ENCODE measurements around the gene NFIX. TPM values are rescaled to one million over a fixed set of nuclear protein-coding genes. Genes with fewer than 3 reads are reported as not detected.

NFIX gene
- total RNA-seq, 2 donors from 2014 or later = 117 to 133 TPM

DNA sequence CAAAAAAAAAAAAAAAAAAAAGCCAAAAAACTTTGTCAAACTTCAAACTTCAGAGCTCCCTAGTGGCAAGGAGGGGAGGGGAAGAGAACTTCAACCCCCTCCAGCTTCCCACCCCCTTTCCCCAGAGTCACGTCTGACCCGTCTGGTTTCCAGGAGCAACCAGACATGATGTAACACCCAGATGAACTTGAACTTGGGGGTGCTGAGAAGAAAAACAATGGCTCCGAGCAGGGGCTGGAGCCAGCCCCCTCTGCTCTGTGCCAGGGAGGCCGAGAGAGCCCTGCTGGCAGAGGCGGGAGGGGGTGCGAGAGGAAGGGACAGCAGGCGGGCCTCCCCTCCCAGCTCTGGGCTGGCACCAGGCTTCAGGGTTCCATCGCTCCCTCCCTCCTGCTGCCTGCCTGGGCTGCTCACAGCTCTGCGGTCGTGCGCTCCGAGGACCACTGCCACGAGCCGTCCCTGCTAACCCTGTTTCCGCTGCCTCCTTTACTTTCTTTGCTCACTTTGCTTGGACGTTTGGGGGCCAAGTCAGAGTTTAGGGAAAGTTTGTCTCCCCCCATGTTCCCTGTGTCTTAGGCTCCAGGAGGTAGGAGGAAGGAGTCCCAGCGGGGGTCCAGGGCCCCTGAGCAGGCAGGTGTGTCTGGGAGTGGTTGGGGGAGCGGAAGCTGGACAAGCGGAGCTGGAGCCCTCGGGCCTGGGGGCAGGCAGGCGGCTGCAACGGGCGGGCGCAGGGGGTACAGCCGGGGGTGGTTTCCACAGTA, 96.3 kb downstream of the NFIX start:
- ATAC-seq (peak; percentile 60 to 73), DNase-seq (peak; percentile 68)
- intact Hi-C loops (cut with DNase I) = loop anchor here in 1 of 2 donors (2.0 to 10.0 kb wide), 2 partner anchors 113 to 173 kb away; no protein-coding TSS in a partner anchor

DNA sequence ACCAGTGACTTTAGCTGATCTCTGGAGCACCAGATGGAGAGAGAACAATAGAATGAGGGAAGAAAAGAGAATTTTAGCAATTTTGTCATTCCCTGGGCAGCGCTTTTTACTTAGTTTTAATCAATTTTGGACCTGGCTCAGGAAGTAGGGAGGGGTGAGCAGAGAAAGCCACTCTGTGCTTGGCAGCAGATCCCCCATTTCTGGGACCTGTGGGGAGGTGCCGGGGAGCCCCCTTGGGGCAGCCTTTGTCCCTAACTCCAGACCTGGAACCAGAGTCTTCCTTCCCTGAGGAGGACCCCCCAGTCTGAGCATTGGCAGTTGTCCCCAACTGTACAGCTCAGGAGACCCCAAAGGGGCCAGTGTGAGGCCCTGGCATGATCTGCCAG, 96.9 kb downstream of the NFIX start:
- intact Hi-C loops (cut with DNase I) = loop anchor here in 1 of 2 donors (2.0 to 10.0 kb wide), 2 partner anchors 113 to 173 kb away; no protein-coding TSS in a partner anchor
- DNase-seq (no peak), ATAC-seq (no peak)

DNA sequence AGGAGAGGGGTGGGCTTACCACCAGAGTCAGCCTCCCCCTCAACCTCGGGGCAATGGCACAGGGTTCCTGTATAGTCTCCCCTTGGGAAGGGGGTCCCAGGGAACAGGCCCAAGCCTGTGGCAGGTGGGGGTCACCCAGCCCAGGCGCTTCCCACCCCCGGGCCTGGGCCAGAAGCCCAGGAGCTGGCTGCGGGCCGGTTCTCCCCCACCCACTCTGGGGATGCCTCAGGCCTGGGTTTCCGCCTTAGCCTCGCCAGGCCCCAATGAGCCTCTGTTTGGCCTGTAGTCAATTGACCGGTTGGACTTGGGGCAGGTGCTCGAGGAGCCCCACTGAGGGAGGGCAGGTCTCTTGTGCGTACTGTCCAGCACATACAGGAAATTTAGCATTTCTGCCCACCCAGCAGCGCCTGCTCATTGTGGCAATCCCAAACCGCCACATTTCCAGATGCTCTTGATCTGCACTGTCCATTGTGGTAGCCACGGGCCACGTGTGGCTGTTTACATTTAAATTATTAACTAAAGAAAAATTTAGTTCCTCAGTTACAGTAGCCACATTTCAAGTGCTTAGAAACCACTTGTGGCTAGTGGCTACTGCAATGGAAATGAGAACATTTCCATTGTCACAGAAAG, 97.4 kb downstream of the NFIX start:
- no peak for DNase-seq
- intact Hi-C loops (cut with DNase I) = loop anchor here in 1 of 2 donors (2.0 to 10.0 kb wide), 2 partner anchors 114 to 172 kb away; no protein-coding TSS in a partner anchor
- ATAC-seq = peak in 1 of 2 donors; percentile 0

DNA sequence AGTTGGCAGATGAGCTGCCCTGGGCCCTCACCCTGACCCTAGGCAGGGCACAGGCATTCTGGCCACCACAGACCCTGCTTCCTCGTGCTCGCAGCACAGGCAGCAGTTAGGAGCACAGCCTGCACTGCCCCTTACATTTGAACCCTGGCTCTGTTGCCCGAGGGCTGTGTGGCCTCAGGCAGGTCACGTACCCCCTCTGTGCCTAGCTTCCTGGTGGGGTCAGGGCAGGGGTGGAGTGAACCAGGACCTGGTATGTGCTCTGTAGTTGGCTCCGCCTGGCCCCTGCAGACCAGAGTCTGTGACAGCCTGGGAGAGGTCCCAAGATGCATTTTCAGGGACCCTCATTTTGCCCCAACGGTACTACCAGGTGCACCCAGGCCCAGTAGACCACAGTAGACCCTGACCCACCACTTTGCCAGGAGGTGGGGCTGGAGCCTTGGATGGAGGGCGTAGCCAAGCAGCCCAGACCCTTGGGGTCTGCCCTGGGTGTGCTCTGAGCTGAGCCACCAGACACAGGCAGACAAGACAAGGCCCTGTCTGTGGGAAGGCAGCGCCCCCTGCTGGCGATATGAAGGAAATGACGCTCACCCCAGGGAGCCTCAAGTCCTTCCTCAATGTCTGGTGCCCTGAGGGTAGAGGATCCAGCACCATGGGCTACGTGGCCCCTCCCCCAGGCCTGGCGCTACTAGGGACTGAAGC, 98.3 kb downstream of the NFIX start:
- ATAC-seq (peak; percentile 51 to 59), DNase-seq (peak; percentile 89)
- intact Hi-C loops (cut with DNase I) = loop anchor here (2.0 to 10.0 kb wide), 2 partner anchors 115 to 171 kb away; no protein-coding TSS in a partner anchor

DNA sequence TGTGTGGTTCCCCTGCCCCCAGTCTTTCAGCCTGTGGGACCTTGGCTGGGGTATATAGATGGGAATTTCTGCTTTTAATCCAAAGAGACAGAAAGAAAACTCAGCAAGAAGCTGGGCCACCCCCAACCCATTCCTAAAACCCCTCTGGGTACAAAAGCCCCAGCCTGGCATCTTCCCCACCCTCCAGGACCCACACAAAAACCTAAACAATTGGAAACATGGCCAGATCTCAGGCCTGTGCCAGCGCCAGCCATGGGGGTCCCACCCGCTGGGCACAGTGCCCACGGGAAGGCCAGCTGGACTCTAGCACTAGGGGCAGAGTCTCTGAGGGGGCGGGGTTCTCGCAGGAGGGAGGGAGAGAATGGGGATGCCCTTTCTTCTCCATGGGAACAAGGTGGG, 98.8 kb downstream of the NFIX start:
- ATAC-seq (no peak), DNase-seq (peak; percentile 35)
- intact Hi-C loops (cut with DNase I) = loop anchor here (2.0 to 10.0 kb wide), 2 partner anchors 115 to 171 kb away; no protein-coding TSS in a partner anchor

DNA sequence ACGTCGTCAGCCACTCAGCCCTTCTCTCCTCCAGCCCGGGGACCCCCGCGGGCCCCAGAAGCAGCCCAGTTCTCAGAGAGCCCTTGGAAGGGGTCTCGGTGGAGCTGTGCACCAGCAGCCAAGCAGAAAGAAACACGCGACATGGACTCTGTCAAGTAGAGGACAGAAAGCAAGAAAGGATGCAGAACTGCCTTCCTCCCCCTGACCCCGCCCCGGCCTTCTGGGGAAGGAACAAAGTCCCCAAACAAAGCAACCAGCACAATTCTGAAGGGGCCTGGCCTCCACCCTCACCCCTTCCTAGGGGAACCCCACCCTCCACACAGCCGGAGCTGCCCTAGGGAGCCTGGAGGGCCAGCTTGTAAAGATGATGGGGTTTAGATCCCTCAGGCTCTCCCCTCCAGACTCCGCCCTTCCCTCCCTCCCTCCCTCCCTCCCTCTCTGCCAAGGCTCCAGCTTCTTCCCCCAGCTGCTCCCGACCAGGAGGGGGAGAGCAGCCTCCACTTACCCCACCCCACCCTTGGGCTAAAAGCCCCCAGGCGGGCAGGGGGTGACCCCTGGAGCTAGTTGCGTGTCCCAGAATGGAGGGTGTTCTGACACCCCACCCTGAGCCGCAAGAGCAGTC, 99.6 kb downstream of the NFIX start:
- intact Hi-C loops (cut with DNase I) = loop anchor here (2.0 to 10.0 kb wide), 2 partner anchors 116 to 170 kb away; no protein-coding TSS in a partner anchor
- ATAC-seq (no peak), DNase-seq (peak; percentile 44)

DNA sequence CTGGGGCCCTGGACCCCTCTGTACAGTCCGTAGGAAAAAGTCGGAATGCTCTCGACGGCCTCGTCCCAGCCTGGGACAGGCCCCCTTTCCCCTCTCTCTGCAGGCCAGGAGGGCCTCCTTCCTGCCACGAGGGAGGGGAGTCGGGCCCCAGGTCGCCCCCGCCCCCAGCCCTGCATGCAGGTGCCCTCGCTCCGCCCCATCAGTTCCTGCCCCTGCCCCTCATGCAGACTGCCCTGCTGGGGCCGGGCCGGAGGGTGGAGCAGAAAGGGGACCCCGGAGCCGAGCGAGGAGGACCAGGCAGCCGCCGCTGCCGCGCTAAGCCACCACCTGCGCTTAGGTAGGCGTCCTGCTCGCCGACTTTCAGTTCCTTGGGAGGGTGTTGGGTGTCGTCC, 100.1 kb downstream of the NFIX start:
- ATAC-seq (no peak), DNase-seq (no peak)
- intact Hi-C loops (cut with DNase I) = loop anchor here (2.0 to 10.0 kb wide), 2 partner anchors 117 to 169 kb away; no protein-coding TSS in a partner anchor

DNA sequence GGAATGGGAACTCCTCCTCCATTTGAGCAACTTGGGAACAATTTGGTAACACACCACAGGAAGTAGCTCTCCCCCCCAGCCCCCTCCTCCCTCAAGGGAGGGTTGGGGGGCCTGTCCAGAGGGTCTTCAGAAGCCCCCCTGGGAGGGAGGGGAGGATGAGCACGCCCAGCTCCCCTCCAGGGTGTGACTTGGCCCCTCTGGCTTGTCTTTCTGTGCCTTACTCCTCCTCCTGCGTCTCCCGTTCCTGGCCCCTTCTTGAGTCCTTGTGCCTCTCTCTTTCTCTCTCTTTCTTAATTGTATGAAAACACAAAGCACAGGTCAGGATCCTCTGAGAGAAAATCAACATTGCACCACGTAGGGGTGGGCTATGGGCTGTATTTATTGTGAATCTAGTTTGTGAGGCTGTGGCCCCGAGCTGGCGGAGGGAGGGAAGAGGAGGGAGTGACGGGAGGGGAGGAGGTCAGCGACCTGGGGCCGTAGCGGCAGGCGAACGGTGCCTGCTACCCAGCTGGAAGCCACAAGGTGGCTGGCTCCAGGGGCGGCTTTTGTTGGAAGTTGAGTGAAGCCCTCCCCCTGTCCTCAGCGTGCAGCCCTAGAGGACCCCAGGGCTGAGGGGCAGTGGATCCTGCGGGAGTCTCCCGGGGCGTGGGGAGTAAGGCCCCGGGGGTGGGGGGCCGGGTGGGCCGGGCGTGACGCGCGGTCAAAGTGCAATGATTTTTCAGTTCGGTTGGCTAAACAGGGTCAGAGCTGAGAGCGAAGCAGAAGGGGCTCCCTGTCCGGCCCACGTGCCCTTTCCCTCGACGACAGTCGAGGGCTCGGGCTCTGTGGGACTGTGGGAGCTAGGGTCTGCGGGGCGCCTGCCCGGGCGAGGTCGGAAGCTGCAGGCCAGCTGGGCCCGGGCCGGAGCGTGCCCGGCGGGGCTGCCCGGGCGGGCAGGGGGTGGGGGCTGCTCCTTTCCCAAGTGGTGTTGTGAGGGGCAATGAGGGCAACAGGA, 101.0 kb downstream of the NFIX start:
- intact Hi-C loops (cut with DNase I) = loop anchor here (2.0 to 10.0 kb wide), 2 partner anchors 117 to 169 kb away; no protein-coding TSS in a partner anchor
- ATAC-seq (no peak), DNase-seq (no peak)

DNA sequence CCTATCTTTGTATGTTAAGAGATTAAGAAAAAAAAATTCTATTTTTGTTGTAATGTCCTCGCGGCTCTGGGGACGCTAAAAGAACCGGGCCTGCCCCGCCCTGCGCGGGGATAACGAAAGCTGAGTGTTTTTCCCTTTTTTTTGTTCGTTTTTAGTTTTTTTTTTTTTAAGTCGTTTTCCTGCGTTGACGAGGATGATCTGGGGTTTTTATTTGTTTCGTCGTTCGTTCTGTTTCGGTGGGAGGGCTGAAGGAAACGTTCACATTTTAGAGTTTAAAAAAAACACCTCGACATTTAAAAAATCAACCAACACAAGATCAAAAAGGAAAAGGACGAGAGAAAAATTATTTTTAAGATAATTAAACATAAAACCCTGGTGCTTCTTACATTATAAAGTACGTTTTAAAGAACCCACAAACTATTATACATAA, 101.8 kb downstream of the NFIX start:
- intact Hi-C loops (cut with DNase I) = loop anchor here in 1 of 2 donors (10.0 kb wide), 1 partner anchor 168 kb away; no protein-coding TSS in a partner anchor
- ATAC-seq (no peak), DNase-seq (no peak)

DNA sequence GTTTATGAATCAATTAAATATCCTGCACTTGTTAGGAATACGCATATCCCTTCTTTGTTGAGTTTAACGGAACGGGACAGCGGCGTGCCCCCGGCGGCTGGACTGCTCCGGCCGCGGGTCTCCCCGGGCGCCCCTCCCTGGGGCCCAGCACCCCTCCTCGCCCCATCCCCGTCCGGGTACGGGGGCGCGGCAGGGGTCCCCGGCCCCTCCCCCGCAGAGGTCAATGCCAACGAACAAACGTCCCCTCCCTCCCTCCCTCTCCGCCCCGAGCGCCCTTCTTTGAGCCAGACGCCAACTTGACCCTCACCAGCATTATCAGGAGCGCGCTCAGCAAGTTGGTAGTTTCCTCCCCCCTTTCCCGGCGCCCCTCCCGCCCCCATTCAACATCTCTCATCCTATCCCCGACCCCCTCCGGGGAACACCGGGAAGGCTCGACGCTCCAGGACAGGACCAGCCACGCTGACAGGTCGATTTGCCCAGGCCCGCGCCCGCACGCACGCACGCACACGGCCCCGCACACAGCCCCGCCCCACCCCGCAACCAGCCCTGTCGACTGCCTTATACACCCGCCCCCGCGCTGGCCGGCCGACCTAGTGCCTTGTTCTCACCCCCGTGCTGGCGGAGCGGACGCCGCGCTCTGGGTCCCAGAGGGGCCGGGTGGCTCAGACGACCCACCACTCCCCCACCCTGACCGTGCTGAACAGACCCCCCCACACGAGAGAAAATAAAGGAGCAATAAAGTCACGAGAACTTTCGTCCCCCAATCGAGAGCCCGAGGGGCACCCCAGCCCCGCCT, 102.4 kb downstream of the NFIX start:
- DNase-seq = no peak
- ATAC-seq = peak; percentile 1 to 3
- intact Hi-C loops (cut with DNase I) = loop anchor here in 1 of 2 donors (10.0 kb wide), 1 partner anchor 167 kb away; no protein-coding TSS in a partner anchor

DNA sequence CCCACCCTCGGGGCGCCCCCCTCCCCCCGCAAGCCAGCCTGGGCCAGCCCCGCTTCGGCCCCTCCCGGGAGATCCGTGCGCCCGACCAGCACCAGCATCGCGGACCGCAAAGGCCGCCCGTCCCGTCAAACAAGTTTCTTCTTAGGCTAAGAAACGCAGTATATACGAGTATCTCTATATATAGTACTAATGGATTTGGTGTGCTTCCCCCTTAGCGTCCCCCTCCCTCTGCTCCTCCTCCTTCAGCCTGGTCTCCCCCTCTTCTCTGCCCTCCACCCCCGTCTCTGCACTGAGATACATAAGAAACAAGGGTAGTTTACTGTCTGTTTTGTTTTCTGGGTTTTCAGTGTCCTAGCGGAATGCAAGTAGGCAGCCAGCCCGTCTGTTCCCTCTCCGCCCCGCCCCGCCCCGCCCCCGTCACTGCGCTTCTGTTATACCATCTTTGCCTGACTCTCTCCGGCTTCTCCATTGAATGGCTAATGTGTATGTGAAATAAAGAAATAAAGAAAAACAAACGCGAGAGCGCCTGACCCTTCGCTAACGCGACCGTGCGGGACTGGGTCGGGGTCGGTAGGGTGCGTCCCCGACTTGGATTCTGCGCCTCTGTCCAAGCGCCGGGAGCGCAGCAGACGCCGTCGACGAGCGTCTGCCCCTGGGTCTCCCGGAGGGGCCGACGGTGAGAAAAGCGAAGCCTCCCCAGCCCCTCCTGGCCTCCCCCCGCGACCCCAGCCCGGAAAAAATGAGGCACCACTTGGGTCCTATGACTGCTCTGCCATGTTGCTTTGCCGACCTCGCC, 103.2 kb downstream of the NFIX start:
- intact Hi-C loops (cut with DNase I) = loop anchor here in 1 of 2 donors (10.0 kb wide), 1 partner anchor 166 kb away; no protein-coding TSS in a partner anchor
- peak; percentile 1 to 10 for ATAC-seq
- DNase-seq = peak; percentile 38

DNA sequence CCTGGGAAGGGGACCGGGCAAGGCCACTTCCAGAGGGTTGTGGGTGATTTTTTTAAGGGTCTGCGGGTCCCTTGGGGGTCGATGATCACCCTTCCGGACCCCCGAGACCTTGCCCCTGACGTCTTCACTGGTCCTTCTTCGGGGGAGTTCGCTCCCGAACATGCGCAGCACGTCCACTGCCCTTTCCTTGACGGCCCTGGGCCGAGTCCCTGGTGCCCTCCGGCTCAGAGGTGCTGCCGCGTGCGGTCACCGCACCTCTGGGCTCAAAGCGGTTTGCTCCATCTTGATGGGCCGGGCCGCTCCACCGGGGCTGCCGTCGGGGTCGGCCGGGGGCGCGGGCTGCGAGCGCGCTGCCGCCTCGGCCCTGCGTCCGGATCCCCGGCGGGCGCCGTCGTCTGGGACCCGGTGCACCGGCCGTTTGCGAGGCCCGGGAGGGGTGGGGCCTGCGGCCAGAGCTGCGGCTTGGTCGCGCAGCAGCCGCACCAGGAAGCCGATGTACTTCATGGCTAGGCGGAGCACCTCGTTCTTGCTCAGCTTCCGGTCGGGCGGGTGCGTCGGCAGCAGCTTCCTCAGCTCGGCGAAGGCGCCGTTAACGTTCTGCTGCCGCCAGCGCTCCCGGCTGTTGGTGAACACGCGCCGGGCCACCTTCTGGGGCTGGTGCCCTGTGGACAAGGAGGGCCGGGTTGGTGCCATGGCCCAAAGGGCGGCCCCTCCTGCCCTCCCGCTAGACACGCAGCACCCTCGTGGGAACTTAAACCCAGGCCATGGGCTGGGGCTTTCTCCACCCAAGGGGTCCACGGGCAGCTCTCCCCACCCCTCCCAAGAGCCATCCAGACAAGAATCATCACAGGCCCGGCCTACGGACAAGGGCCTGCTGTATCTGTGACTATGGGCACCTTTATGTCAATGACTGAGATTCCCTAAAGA, 104.1 kb downstream of the NFIX start:
- DNase-seq (peak; percentile 86), ATAC-seq (peak; percentile 3 to 8)
- intact Hi-C loops (cut with DNase I) = loop anchor here in 1 of 2 donors (10.0 kb wide), 1 partner anchor 165 kb away; no protein-coding TSS in a partner anchor

DNA sequence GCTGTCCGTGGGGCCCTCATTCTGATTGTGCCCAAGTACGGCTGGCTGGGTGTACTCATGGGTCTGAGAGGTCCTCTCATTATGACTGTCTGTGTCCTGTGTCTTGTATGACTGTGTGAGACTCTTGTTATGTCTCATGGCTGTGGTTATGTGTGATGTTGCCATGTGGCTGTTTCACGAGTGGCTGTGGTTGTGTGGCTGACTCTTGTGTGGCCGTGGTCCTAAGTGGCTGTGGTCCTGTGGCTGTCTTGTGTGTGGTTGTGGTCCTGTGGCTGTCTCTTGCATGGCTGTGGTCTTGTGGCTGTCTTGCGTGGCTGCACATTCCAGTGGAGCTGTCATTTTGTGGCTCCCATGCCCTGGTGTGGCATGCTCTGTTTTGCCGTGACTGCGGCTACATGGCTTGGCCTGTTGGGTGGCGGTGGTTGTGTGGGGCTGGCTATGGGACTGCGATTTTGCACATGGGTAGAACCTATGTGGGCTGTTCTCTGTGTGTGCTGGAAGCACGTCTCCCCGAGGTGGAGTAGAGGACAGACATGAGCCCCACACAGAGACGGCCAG, 104.8 kb downstream of the NFIX start:
- intact Hi-C loops (cut with DNase I) = loop anchor here in 1 of 2 donors (5.0 kb wide), 1 partner anchor 52 kb away; the partner anchor contains the start of genes IER2 and STX10
- no peak for DNase-seq
- ATAC-seq = no peak

DNA sequence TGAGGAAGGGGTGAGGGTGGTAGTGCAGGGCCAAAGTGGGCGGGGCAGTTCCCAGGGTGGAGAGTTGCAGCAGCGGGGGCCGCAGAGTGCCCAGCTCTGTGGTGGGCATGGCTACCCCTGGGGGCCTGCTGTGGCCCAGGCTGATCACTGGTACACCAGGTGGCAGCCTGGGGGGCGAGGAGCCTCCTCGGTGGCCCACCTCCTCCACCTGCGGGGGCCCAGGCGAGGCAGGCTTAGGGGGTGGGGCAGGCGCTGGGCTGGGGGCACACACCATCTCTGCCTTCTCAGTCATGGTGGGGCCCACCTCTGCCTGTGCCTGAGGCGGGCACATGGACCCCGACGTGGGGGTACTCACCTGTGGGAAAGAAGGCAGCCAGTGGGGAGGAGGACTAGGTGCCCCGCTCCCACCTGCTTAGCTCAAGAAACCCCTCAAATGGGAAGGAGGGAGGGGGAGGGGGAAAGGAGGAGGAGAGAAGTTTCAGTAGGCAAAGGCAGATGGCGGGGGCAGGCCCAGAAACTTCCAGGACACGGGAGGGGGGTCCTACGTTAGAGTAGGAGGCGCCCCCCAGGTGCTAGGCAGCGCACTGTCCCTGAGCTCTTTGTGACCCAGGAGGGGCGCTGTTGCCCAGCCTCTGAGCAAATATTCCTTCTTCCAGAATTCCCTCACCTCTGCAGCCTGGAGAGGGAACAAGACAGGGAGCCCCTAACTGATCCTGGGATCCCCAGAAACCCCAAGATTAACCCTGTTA, 105.7 kb downstream of the NFIX start:
- intact Hi-C loops (cut with DNase I) = loop anchor here in 1 of 2 donors (5.0 kb wide), 1 partner anchor 51 kb away; the partner anchor contains the start of genes IER2 and STX10
- no peak for DNase-seq

More for the DNA sequence above, 105.7 kb downstream of the NFIX start:
- ATAC-seq = no peak
